HG03175 (cell line): ENCODE data around the gene ASB9.
"Not testable (repeated sequence)": the region's sequence is repeated elsewhere in the genome, so short reads cannot be mapped to it uniquely, and the experiment has no call there.

ENCODE experiments used
- ATAC-seq: cut with Tn5 transposase; IDR thresholded peaks from one replicate; pipeline ENCODE4 v1.9.1; 2021; ENCODE audit warnings: mild to moderate bottlenecking, moderate library complexity; ENCODE audit not compliant: unreplicated experiment

ASB9 gene

DNA sequence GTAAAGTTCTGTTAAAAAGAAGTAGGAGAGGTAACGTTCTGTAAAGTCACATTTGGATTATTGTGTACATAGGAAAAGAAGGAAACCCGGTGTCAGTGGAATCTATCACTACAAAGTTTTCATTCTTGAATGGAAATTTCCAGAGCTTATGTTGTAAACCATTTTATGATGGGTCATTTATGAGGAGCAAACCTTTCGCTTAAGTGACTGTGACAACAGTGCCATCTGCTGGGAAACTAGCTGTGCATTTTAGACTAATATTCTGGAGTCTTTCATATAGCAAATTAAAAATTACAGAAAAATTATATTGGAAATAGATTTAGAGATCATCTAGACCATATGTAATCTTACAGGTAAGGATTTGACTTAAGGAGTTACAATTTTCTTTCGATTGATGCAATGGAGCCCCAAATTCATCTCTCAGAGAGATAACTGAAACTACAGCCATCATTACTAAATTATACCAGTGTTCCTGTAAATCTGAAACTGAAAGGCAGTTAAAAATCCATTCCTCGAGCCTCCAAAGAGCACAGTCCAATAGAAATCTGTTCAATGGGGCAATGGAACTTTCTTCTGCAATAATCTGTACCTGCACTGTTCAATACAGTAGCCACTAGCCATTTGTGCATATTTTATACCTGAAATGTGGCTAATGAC, 26.9 kb downstream of the ASB9 start:
- ATAC-seq: no peak

DNA sequence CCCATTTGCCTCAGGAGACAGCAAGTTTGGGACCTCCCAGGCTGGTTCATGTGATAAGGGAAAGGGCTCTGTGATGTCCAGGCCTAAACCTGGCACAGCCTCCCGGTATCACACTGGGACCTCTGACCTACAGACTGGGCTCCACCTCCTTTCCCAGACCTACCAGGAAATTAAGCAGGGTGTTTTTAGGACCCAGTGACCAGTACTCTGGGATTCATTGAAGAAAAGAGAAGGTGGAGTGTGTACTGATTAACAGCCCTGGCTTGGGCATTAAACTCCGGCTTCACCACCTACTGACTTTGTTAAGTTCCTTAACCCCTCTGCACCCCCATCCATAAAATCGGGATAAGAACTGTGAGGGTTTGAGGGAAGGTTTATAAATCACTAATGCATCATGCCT, 28.6 kb downstream of the ASB9 start:
- ATAC-seq: no peak

DNA sequence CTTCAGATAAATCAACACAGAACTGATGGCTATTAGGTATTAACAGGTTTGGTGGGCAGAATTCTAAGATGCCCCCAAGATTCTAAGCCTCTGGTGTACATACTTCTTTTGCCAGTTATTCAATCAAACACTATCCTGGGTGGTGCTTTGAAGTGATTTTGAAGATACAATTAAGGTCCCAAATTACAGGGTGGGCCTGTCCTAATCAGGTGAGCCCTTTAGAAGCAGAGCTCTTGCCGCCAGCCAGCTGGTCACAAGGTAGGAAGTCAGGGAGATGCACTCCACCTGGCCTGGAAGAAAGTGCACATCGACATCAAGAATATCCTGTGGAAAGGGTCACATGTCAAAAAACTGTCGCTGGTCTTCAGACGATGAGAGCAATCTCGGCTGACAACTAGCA, 29.5 kb downstream of the ASB9 start:
- no peak for ATAC-seq

DNA sequence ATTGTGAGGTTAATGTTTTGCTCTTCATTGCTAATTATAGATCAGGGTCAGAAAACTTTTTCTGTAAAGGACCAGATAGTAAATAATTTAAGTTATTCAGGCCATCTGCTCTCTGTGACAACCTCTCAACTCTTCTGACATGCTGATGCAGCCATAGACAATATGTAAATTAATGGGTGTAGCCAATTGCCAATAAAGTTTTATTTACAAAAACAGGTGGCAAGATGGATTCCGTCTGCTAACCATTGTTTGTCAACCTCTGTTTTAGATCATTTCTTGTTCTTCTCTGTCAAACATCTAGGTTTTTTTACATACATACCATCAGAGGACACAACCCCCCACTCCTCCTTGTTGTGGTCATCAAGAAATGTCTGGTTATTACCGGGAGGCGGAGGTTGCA, 33.7 kb downstream of the ASB9 start:
- ATAC-seq: no peak

DNA sequence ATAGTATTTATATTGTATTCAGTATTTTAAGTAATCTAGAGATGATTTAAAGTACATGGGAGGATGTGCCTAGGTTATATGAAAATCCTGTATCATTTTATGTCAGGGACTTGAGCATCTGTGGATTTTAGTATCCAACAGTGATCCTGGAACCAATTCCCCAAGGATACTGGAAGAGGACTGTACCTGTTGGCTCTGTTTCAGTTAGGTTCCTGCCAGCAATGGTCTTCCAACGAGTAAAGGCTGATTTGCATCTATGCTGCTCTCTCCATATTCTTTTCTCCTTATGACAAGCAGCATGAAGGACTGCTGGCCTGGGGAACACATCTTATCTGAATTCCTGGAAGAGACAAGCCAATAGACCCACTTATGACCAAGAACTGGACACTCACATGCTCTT, 34.9 kb downstream of the ASB9 start:
- ATAC-seq: no peak

DNA sequence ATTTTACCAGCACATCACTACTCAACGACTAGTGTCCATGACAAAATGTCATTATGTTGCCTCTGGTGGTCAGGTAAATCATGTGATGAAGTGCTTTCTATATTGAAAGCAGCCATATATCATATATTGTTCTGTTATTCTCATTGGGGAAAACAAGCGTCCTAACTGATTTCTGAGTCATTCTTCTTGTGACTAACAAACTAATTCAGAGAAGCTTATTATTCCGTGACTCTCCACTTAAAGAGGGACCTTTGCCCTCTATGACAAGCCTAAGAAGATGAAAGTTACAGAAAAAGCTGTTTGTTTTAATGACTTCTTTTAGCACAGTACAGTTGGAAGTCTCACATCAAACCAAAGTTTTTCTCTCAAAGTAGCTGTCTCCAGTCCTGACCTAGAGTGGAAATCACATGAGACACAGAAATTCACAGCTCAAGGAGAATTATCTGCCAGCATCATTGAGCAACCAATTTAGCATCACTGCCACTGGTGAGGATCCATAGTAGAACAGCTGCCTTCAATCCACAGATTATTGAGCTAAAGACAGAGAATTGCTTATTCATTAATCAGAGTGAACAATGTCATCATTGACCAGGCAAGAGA, 36.4 kb downstream of the ASB9 start:
- ATAC-seq: no peak

DNA sequence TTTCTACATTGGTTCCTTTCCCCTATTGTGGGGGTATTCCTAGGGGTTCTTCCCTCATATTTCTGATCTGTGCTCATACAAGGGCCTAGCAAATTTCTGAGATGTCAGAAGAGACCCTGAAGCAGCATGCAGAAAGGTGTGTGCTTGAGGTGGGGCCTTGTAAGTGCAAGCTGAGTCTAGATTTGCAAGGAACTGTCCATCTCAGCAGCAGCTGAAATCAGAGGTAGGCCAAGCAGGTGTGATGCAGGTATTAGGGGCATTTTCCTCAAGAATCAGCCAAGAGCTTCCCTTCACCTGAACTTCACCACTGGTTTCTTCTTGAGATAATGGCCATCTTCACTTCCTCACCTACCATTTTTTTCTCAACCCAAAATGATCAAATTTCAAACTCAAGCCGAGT, 45.1 kb downstream of the ASB9 start:
- no peak for ATAC-seq

DNA sequence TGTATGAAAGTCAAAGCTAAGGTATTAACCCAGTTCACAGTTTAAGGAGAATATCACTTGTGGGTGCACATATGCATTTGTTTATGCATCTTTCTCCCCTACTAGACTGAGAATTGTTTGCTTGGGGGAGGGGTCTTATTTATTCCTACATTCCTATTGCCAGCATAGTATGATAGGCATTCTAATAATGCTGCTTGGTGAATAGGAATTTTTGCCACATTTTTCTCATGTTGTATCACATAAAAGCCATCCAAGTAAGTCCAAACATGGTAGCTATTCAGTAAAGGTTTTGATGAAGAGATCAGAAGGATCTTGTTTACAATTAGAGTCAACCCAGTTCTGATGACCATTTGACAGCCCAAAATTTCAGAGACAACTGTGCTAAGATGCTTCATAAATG, 48.6 kb downstream of the ASB9 start:
- no peak for ATAC-seq

DNA sequence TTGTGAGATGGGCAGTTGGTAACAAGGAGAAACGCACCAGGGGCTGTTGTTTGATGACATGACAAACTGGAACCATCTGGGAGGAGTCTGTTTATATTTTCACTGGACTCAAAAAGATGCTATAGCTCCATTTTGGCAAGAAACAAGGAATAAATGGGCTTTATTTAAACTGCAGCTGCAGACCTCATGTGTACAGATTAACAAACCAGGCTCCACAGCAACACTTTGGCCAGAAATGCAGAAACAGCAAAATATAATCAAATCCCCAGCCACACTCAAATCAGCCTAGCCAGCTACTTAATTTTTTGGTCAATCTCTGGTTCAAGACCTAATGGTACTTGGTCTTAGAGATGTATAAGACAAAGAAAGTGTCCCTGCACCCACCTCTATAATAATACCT, 52.7 kb downstream of the ASB9 start:
- no peak for ATAC-seq

DNA sequence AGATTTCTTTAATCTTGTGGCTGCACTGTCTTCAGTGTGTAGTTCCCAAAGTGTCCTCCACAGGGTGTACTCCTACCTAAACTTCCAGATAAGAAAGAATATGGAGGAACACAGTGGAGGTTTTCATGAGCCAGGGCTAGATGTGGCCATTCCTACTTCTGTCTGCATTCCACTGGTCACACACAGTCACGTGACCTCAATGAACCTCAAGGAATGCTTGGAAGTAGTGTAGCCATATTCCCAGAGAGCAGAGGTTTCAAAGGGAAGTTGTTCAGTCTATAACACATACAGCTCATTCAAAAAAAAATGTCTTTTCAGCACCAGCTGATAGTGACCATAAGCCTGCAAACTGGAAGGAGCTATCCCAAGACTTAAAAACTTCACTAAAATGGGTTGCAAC, 53.6 kb downstream of the ASB9 start:
- ATAC-seq: no peak

DNA sequence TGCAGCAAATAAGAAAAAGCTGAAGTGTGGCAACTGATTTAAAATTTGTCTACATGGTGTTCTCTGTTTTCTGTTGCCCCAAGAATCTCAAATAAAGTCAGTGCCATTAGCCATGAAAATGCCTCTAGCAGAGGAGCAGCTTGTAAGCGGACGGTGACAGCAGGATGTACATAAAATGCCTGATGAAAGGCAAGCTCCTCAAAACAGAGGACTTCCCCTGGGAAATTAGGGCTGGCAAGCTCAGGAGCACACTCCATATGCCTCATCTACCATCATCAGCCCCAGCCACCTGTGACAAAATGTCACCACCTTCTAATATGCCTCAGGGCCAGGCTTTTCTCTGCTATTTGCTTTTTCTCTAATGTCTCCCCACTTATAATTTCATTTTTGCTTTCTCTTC, 54.5 kb downstream of the ASB9 start:
- ATAC-seq: no peak

DNA sequence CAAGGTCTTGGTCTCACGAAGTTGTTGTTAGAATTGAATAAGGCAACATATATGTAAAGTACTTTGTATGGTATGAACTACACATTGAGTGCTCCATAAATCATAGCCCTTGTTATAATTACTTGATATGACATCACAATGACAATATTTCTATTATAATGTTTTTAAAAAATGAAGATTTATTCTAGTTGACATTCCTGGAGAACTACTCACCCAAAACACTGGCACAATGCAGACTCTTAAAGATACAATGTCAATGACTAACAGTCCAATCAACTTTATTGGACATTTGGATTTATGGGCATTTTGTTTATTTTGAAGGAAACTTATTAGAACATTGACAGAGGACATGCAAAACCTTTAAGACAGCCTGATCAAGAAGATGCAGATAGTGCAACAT, 55.3 kb downstream of the ASB9 start:
- no peak for ATAC-seq

DNA sequence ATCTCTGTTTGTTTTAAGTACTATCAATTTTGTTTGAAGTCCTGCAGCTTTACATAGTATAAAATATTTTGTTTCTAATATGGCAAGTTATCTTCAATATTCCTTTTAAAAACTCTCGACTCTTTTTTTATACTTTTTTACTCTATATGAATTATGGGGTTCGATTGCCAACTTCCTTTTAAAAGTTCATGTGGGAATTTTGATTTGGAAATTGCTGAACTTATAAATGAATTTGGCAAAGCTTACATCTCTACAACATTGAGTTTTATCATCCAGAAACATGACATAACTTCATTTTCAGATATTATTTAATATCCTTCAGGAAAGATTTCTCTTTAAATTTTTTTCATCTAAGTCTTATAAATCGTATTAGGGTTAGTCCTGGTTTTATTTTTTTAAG, 60.8 kb downstream of the ASB9 start:
- no peak for ATAC-seq

DNA sequence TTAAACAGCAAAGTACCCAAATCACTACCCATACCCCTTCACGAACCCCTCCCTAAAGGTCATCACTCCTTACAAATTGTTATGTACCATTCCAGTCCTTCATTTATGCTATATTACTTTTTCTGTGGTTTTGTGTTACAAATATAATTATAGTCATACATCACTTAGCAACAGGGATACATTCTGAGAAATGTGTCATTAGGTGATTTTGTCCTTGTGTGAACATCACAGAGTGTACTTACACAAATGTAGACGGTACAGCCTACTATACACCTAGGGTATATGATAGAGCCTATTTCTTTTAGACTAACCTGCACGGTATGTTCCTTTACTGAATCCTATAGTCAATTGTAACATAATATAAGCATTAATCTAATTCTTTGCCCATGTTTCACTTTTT, 61.9 kb downstream of the ASB9 start:
- no peak for ATAC-seq

DNA sequence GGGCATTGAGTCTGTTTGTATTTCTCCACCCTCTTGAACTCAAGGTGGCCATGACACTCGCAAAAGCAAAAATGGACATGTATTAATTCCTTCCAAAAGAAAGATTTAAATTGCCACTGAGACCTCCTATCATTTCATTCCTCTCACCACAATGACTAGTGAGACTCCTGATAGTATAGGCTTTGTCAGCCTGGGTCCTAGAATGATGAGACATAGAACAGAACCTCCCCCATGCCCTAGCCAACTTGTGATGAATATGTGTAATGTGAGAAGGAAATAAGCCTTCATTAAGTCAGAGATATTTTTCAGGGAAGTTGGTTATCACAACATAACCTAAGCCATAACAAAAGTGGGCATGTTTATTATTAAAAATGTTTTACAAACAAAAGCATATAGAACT, 62.5 kb downstream of the ASB9 start:
- no peak for ATAC-seq

DNA sequence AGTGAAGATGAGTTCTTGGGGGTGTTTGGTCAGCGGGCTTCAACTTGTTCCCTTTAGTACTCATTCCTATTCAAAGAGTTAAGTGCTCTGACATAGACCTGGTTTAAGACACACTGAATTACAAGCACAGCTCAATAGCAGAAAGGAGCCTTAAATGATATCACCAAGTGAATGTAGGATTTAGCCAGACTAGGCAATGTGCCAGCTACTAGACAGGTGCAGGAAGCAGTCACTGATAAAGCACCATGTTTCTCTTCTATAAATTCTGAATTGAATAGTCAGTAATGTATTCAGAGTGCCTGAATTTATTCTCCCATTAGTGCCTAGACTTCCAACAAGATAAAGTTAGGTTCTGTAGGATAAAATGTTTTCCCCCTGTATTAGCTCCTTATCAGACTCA, 63.6 kb downstream of the ASB9 start:
- ATAC-seq: no peak

DNA sequence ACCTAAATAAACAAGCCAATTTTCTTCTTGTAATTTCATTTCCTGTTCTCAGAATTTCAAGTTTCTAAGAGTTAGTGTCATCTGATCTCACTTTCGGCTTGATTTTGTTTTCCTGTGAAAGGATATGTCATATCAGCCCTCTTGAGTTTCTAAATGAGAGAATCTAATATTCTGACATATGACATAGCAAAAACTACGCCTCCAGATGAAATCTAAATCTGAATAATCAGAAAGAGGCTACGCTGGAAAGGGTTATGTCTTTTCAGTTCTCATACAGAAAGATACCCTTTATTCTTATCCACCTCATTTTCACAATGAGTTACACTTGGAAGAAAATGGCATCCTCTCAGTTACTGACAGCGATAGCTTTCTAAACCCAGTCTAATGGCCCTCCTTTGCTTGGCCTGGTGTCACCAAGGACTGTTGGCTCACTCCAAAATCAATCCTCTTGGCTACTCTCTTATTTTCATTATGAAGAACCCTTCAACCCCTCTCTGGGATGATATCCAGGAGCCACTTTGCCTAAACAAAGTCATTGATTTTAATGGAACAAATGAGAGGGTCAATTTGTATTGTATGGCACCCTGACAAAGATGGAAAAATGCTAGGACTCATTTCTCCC, 65.6 kb downstream of the ASB9 start:
- peak; percentile 79 for ATAC-seq

DNA sequence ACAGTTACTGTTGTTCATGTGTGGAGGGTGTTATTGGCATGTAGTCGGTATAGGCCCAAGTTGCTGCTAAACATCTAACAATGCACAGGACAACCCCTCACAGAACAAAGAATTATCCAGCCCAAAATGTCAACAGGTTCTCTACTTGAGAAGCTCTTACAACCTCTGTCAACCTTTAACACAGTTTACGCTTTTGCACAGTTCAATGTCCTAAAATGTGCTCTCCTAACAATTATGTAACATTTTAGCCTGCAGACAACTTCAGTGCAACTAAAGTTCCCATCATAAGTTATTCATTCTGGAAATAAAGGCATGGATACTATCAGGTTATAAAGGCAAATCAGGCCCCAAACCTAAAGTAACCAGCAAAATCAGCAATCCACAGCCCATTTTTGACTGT, 66.2 kb downstream of the ASB9 start:
- ATAC-seq: no peak

DNA sequence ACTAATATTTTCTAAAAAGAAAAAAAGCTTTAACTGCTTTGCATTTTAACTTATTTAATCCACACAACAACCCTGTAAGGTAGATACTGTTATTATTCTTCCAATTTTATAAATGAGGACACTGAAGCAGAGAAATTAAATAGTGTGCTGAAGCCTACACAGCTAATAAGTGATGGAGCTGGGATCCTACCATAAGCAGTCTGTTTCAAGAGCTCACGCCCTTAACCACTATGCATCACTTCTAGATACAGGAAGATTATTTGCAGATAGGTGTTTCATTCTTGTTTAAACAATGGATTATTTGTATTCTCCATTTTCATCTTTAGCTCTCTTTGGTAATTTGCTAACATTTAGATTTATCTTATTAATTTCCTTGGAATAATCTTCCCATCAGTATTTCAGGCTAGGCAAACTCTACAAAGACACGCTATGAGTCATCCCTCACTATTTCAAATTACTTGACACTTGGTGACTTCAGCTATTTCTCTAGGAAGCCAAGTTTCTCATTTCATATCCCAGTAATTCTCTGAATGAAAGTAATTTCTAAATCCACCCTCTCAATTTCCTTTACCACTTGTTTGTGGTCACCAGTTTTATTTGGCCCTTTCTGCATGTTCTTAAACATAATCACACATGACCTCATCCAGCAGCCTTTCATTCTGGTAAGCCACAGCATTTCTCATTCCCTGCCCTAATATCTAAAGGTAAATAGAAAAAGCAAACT, 67.3 kb downstream of the ASB9 start:
- no peak for ATAC-seq

DNA sequence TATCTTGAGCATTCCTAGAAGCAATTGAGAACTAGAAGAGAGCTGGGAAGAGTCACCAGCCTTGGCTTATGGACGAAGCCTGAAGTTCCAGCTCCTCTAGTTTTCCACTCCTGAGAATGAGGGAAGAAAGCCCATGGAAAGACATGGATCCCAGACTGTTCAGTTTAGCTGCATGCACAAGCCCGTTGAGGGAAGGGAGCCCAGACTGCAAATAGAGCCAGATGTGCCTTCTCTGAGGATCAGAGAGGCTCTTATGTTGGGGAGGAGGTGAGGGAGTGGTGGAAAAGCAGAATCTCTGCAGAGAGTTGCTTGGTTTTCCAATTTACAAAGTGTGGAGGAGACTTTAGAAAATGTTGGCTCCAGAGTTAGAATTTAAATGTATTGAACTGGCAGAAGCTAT, 69.0 kb downstream of the ASB9 start:
- ATAC-seq: no peak

DNA sequence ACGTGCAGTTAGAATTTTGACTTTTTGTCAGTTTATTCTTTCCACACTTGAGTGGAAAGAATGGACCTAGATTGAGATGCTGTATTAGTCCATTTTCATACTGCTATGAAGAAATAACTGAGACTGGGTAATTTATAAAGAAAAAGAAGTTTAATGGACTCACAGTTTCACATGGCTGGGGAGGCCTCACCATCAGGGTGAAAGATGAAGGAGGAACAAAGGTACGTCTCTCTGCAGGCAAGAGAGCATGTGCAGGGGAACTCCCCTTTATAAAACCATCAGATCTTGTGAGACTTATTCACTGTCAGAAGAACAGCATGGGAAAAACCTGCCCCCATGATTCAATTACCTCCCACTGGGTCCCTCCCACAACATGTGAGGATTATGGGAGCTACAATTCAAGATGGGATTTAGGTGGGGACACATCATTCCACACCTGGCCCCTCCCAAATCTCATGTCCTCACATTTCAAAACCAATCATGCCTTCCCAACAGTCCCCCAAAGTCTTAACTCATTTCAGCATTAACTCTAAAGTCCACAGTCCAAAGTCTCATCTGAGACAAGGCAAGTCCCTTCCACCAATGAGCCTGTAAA, 71.2 kb downstream of the ASB9 start:
- not testable (repeated sequence) for ATAC-seq

DNA sequence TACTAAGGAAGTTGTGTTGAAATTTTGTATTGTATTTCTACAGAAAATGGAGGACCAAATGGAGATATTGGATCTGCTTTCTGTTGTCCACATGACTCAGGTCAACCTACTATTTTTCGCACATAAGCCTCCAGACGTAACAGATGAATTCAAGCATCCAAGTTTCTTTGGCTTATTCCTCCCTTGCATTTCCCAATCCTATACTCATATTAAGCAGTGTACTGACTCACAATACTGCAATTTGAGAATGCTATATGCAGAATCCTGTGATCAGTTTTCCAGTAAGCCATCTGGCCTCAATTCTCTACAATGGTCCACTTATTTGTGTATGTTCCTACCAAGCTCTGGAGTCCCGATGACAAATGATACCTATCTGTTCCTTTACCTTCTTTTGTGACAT, 75.7 kb downstream of the ASB9 start:
- ATAC-seq: no peak
